ENCODE results near the gene HMGN3. TPM values are rescaled to one million over a fixed set of nuclear protein-coding genes. Genes with fewer than 3 reads are reported as not detected.
"Not testable (repeated sequence)": the region's sequence is repeated elsewhere in the genome, so short reads cannot be mapped to it uniquely, and the experiment has no call there.

Gene HMGN3
- total RNA-seq, 1 experiment from 2014 or later: 183 TPM

DNA sequence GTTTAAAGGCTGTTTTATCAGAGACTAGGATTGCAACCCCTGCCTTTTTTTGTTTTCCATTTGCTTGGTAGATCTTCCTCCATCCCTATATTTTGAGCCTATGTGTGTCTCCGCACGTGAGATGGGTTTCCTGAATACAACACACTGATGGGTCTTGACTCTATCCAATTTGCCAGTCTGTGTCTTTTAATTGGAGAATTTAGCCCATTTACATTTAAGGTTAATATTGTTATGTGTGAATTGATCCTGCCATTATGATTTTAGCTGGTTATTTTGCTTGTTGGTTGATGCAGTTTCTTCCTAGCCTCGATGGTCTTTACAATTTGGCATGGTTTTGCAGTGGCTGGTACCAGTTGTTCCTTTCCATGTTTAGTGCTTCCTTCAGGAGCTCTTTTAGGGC is 20.6 kb upstream of the HMGN3 start:
- H4K20me1 ChIP-seq (ENCODE audit: control insufficient read depth, insufficient read depth, insufficient read length); H3K4me1 ChIP-seq (ENCODE audit: insufficient read depth, low read length); H3K23me2 ChIP-seq (ENCODE audit: insufficient read length, low read depth, low read length, poor library complexity, severe bottlenecking); H3K4ac ChIP-seq (ENCODE audit: low read depth, low read length); H4K8ac ChIP-seq (replicated peaks; ENCODE audit: insufficient read length, low read depth, low read length); H3K27ac ChIP-seq (ENCODE audit: insufficient read length, low read depth, low read length); DNase-seq; H3K4me1 Mint-ChIP-seq; H4K91ac ChIP-seq (ENCODE audit: insufficient read length, low read depth, low read length); H3K9me3 ChIP-seq (ENCODE audit: control insufficient read depth, low read depth, low read length); H3K27me3 Mint-ChIP-seq (ENCODE audit: low read depth); H2BK12ac ChIP-seq (ENCODE audit: insufficient read length, low read depth, low read length); H3K14ac ChIP-seq (ENCODE audit: insufficient read depth, low read length); H3K79me1 ChIP-seq (ENCODE audit: insufficient read depth, low read depth, low read length, poor library complexity, severe bottlenecking); H3K4me3 Mint-ChIP-seq; H2AFZ ChIP-seq (ENCODE audit: low read length); H3K23ac ChIP-seq (ENCODE audit: insufficient read length, low read depth, low read length); H2BK120ac ChIP-seq (ENCODE audit: low read depth, low read length, poor library complexity, severe bottlenecking); H3K9ac ChIP-seq (ENCODE audit: extremely low read depth, insufficient read length, low read length); H3K4me2 ChIP-seq (ENCODE audit: insufficient read depth, insufficient read length, low read length); H3K79me2 ChIP-seq (ENCODE audit: insufficient read depth, low read length); H4K5ac ChIP-seq (ENCODE audit: insufficient read length, low read depth, low read length); H3K18ac ChIP-seq (ENCODE audit: insufficient read length, low read depth, low read length); H3K27ac Mint-ChIP-seq; H2BK20ac ChIP-seq (ENCODE audit: low read depth, low read length, poor library complexity, severe bottlenecking); H3T11ph ChIP-seq (ENCODE audit: low read length); H2AK5ac ChIP-seq (ENCODE audit: insufficient read length, low read length); H3K27me3 ChIP-seq (ENCODE audit: insufficient read depth, low read length); H2BK15ac ChIP-seq (ENCODE audit: low read depth, low read length); H2BK5ac ChIP-seq (ENCODE audit: insufficient read length, low read length); H3K56ac ChIP-seq (ENCODE audit: insufficient read length, low read depth, low read length): not testable (repeated sequence)
- Mint-ChIP-seq H3K9me3 (peaks cover 40% of the 10 kb centered on the region in 2 experiments), H3K36me3 (ENCODE audit: insufficient read depth in 1 of 3, low read depth in 3 of 3) (peaks cover 6 to 38% (median 6%) of the 10 kb centered on the region in 3 experiments; a peak in 6 of 7 replicates)
- WGBS (ENCODE audit: extremely low coverage, insufficient read length, low lambda C conversion rate): no CpG with 5 or more reads among the region's 3 CpGs

Measured in H9 (cell line).